H1 (cell line): ENCODE measurements around the gene SMAGP. TPM values are rescaled to one million over a fixed set of nuclear protein-coding genes. Genes with fewer than 3 reads are reported as not detected.

Experiments used
- CTCF ChIA-PET: fragments of 300-600 bp; sonication (Branson Sonifier 250); formaldehyde crosslinking; loops from one replicate; lab custom pipeline; 2021; ENCODE audit not compliant: partially characterized antibody; lab: Charles Lee
- POLR2A ChIA-PET: fragments of 300-600 bp; sonication (Branson Sonifier 250); formaldehyde crosslinking; loops from one replicate; lab custom pipeline; 2021; ENCODE audit warnings: inconsistent platforms; ENCODE audit not compliant: partially characterized antibody; lab: Charles Lee
- DNase-seq, 2 experiments: peaks; one replicate each; pipeline versions ENCODE4 v3.0.0 to v3.0.0-alpha.2; 2010 to 2022; ENCODE audit warnings: low spot score in 2 of 2, low read depth in 1 of 2, mixed read lengths in 1 of 2
- FAIRE-seq: peaks from 2 replicates; lab custom pipeline; 2011; peaks lifted over from hg19 to GRCh38; lab: Jason Lieb, UNC
- H2AFZ ChIP-seq: 2 replicates; pipeline ENCODE4 v1.8.1; 2012; ENCODE audit warnings: low read length, inconsistent platforms
- H2AK5ac ChIP-seq: 2 replicates; pipeline ENCODE4 v1.6.1; 2013; ENCODE audit warnings: low read depth, low read length
- H2BK120ac ChIP-seq: replicated peaks from 2 replicates; pipeline ENCODE3; 2013; ENCODE audit warnings: low read depth, low read length, inconsistent platforms
- H2BK12ac ChIP-seq: 2 replicates; pipeline ENCODE4 v1.6.1; 2013; ENCODE audit warnings: low read depth, low read length
- H2BK15ac ChIP-seq: 2 replicates; pipeline ENCODE4 v1.6.1; 2013; ENCODE audit warnings: low read length
- H2BK20ac ChIP-seq: 2 replicates; pipeline ENCODE4 v1.6.1; 2013; ENCODE audit warnings: low read length
- H2BK5ac ChIP-seq: 2 replicates; pipeline ENCODE4 v1.6.1; 2013; ENCODE audit warnings: low read depth, low read length
- H3K14ac ChIP-seq: 2 replicates; pipeline ENCODE4 v1.6.1; 2013; ENCODE audit warnings: inconsistent platforms; ENCODE audit not compliant: insufficient read length
- H3K18ac ChIP-seq: 2 replicates; pipeline ENCODE4 v1.6.1; 2013; ENCODE audit warnings: low read length; ENCODE audit errors: extremely low read depth
- H3K23ac ChIP-seq: 2 replicates; pipeline ENCODE4 v1.6.1; 2013; ENCODE audit warnings: inconsistent platforms; ENCODE audit not compliant: insufficient read length
- H3K23me2 ChIP-seq: 2 replicates; pipeline ENCODE4 v1.6.1; 2013; ENCODE audit warnings: low read depth, low read length
- H3K27ac ChIP-seq: 2 replicates; pipeline ENCODE4 v1.6.1; 2011; ENCODE audit warnings: low read depth, low read length, inconsistent platforms
- H3K27me3 ChIP-seq, 4 experiments: replicated peaks in 1 of 4; 1 replicate in 1 of 4; 2 replicates in 3 of 4; pipeline versions ENCODE4 v1.6.1 to v1.8.1; 2011 to 2013; ENCODE audit warnings: low read length in 3 of 4, mild to moderate bottlenecking in 3 of 4, inconsistent platforms in 2 of 4, mixed read lengths in 2 of 4, moderate library complexity in 1 of 4; ENCODE audit not compliant: control insufficient read depth in 3 of 4, insufficient read depth in 3 of 4; ENCODE audit errors: extremely low read depth in 1 of 4
- H3K36me3 ChIP-seq, 4 experiments: 2 replicates each; pipeline versions ENCODE4 v1.6.1 to v1.8.1; 2011 to 2013; ENCODE audit warnings: mild to moderate bottlenecking in 4 of 4, low read length in 3 of 4, moderate library complexity in 2 of 4, control low read depth in 1 of 4, inconsistent platforms in 1 of 4; ENCODE audit not compliant: insufficient read depth in 4 of 4, control insufficient read depth in 2 of 4
- H3K4ac ChIP-seq: replicated peaks from 2 replicates; pipeline ENCODE3; 2013; ENCODE audit warnings: low read length, low read depth, mixed read lengths, inconsistent platforms; ENCODE audit not compliant: insufficient read length
- H3K4me1 ChIP-seq, 4 experiments: replicated peaks in 1 of 4; 1 replicate in 1 of 4; 2 replicates in 3 of 4; pipeline versions ENCODE4 v1.6.1 to v1.8.1; 2011 to 2013; ENCODE audit warnings: low read length in 3 of 4, inconsistent platforms in 2 of 4, mixed read lengths in 1 of 4; ENCODE audit not compliant: insufficient read depth in 4 of 4, control insufficient read depth in 3 of 4
- H3K4me2 ChIP-seq, 2 experiments: 2 replicates each; pipeline versions ENCODE4 v1.6.1 to v1.8.1; 2011 to 2013; ENCODE audit warnings: low read depth in 2 of 2, low read length in 2 of 2, control low read depth in 1 of 2, inconsistent platforms in 1 of 2, mild to moderate bottlenecking in 1 of 2; ENCODE audit not compliant: insufficient read depth in 1 of 2
- H3K4me3 ChIP-seq, 4 experiments: fragments of 200-600, 300-600 bp in 1 of 4; sonication (generic), shearing (Covaris generic), sonication (Bioruptor Twin) in 1 of 4; 2 replicates each; pipeline versions ENCODE4 v1.5.1 to v1.8.1; 2011 to 2016; ENCODE audit warnings: low read length in 4 of 4, low read depth in 3 of 4, control low read depth in 2 of 4, inconsistent platforms in 2 of 4, mild to moderate bottlenecking in 2 of 4, mixed read lengths in 1 of 4, moderate library complexity in 1 of 4; ENCODE audit not compliant: insufficient read depth in 2 of 4; ENCODE audit errors: extremely low read depth in 1 of 4
- H3K56ac ChIP-seq: replicated peaks from 2 replicates; pipeline ENCODE3; 2013; ENCODE audit warnings: low read depth, mild to moderate bottlenecking, mixed read lengths, low read length, inconsistent platforms; ENCODE audit not compliant: insufficient read length
- H3K79me1 ChIP-seq: 2 replicates; pipeline ENCODE4 v1.6.1; 2013; ENCODE audit warnings: low read depth, low read length, control low read depth
- H3K79me2 ChIP-seq, 2 experiments: 2 replicates each; pipeline versions ENCODE4 v1.6.1 to v1.8.1; 2012 to 2013; ENCODE audit warnings: low read length in 2 of 2, mild to moderate bottlenecking in 2 of 2, inconsistent platforms in 1 of 2; ENCODE audit not compliant: insufficient read depth in 2 of 2, control insufficient read depth in 1 of 2
- H3K9ac ChIP-seq, 4 experiments: replicated peaks in 1 of 4; 1 replicate in 1 of 4; 2 replicates in 3 of 4; pipeline versions ENCODE4 v1.6.1 to v1.8.1; 2011 to 2013; ENCODE audit warnings: low read depth in 3 of 4, low read length in 3 of 4, control low read depth in 2 of 4, mild to moderate bottlenecking in 2 of 4, moderate library complexity in 2 of 4, inconsistent platforms in 1 of 4; ENCODE audit errors: extremely low read depth in 1 of 4
- H3K9me3 ChIP-seq, 2 experiments: 2 replicates each; pipeline versions ENCODE4 v1.6.1 to v1.8.1; 2012 to 2013; ENCODE audit warnings: mild to moderate bottlenecking in 2 of 2, moderate library complexity in 2 of 2, control low read depth in 1 of 2, inconsistent platforms in 1 of 2, low read depth in 1 of 2, low read length in 1 of 2, mixed read lengths in 1 of 2; ENCODE audit not compliant: insufficient read depth in 2 of 2
- H4K20me1 ChIP-seq, 2 experiments: replicated peaks in 1 of 2; 2 replicates each; pipeline versions ENCODE3 to v1.8.1; 2011 to 2013; ENCODE audit warnings: inconsistent platforms in 2 of 2, low read length in 2 of 2, mild to moderate bottlenecking in 1 of 2; ENCODE audit not compliant: insufficient read depth in 2 of 2, control insufficient read depth in 1 of 2
- H4K5ac ChIP-seq: 2 replicates; pipeline ENCODE4 v1.6.1; 2013; ENCODE audit warnings: low read length, low read depth, mixed read lengths, inconsistent platforms; ENCODE audit not compliant: insufficient read length
- H4K8ac ChIP-seq: 2 replicates; pipeline ENCODE4 v1.8.0; 2013; ENCODE audit warnings: mild to moderate bottlenecking, moderate library complexity, low read length, inconsistent platforms; ENCODE audit not compliant: insufficient read depth; ENCODE audit errors: extremely low read depth
- H4K91ac ChIP-seq: replicated peaks from 2 replicates; pipeline ENCODE3; 2013; ENCODE audit warnings: low read length, mixed read lengths, inconsistent platforms; ENCODE audit not compliant: insufficient read length
- CBX5 ChIP-seq: fragments of 300-800, 300-1000 bp; sonication (generic); IDR thresholded peaks from 2 replicates; pipeline ENCODE4 v1.7.1; 2016; ENCODE audit warnings: antibody characterized with exemption, low read length, low read depth
- CEBPB ChIP-seq: IDR thresholded peaks from 2 replicates; pipeline ENCODE4 v1.6.1; 2012; ENCODE audit warnings: low read depth, low read length
- CHD1 ChIP-seq: IDR thresholded peaks from 2 replicates; pipeline ENCODE4 v1.6.1; 2012; ENCODE audit warnings: low read depth, low read length, improper control_type of control experiment
- CREB1 ChIP-seq: IDR thresholded peaks from 2 replicates; pipeline ENCODE4 v1.6.1; 2012; ENCODE audit warnings: inconsistent platforms
- EGR1 ChIP-seq: IDR thresholded peaks from 2 replicates; pipeline ENCODE4 v1.6.1; 2011; ENCODE audit warnings: low read depth, low read length, borderline replicate concordance
- EZH2 ChIP-seq: fragments of 200-600 bp; sonication (generic); IDR thresholded peaks from 2 replicates; pipeline ENCODE4 v1.7.1; 2012; ENCODE audit warnings: low read depth, mild to moderate bottlenecking, moderate library complexity, low read length, inconsistent platforms; ENCODE audit not compliant: severe bottlenecking
- FOSL1 ChIP-seq: IDR thresholded peaks from 2 replicates; pipeline ENCODE4 v1.6.1; 2011; ENCODE audit warnings: mild to moderate bottlenecking, low read depth, low read length, moderate library complexity; ENCODE audit not compliant: insufficient read depth
- KDM1A ChIP-seq: fragments of 200-600, 300-600 bp; sonication (generic); IDR thresholded peaks from 2 replicates; pipeline ENCODE4 v1.7.1; 2016; ENCODE audit warnings: mild to moderate bottlenecking, low read length, borderline replicate concordance
- KDM5A ChIP-seq: fragments of 200-600 bp; IDR thresholded peaks from 2 replicates; pipeline ENCODE4 v1.7.1; 2012; ENCODE audit warnings: mild to moderate bottlenecking, low read length, inconsistent platforms, mixed read lengths
- POLR2AphosphoS5 ChIP-seq: IDR thresholded peaks from 2 replicates; pipeline ENCODE4 v1.6.1; 2011; ENCODE audit warnings: low read depth, low read length
- SP1 ChIP-seq: IDR thresholded peaks from 2 replicates; pipeline ENCODE4 v1.6.1; 2011; ENCODE audit warnings: low read depth, low read length
- SP2 ChIP-seq: IDR thresholded peaks from 2 replicates; pipeline ENCODE4 v1.6.1; 2012; ENCODE audit warnings: mild to moderate bottlenecking, low read length, inconsistent platforms
- SUZ12 ChIP-seq: fragments of 200-600 bp; sonication (generic); IDR thresholded peaks from 2 replicates; pipeline ENCODE4 v1.6.1; 2012; ENCODE audit warnings: mild to moderate bottlenecking, inconsistent platforms, low read length, moderate library complexity, mixed read lengths
- TBP ChIP-seq: IDR thresholded peaks from 2 replicates; pipeline ENCODE4 v1.6.1; 2011; ENCODE audit warnings: low read depth, low read length, improper control_type of control experiment
- WGBS, 2 experiments: shearing (Covaris generic) in 1 of 2; methylation state at CpG; one replicate each; pipeline versions ENCODE4 v1.1.6 to v1.1.7; 2013 to 2015; ENCODE audit warnings: low lambda C conversion rate in 2 of 2, mixed read lengths in 2 of 2, inconsistent platforms in 1 of 2, low coverage in 1 of 2, missing lambda C conversion rate in 1 of 2; ENCODE audit not compliant: insufficient replicate concordance in 2 of 2, insufficient coverage in 1 of 2, insufficient read length in 1 of 2; ENCODE audit errors: extremely low coverage in 1 of 2, missing lambda C conversion rate in 1 of 2; 5-methylcytosine and 5-hydroxymethylcytosine counted together
- polyA plus RNA-seq, 7 experiments: library from polyadenylated mRNA; depleted of rRNA in 3 of 7; stranded (reverse) in 5 of 7; unstranded in 2 of 7; fragments of >200 nt in 5 of 7; fragments of 200-250 nt in 2 of 7; gene quantifications; 1 replicate in 5 of 7; 2 replicates in 1 of 7; 4 replicates in 1 of 7; pipeline versions ENCODE4 v1.2.1 to v1.2.3, GENCODE V29; 2011 to 2013; ENCODE audit warnings: missing spikeins in 2 of 7, mixed read lengths in 2 of 7
- total RNA-seq: library from RNA; stranded (reverse); fragmentation: NEBNext Ultra II Directional; extraction: Animal tissue kit (Norgen Biotek cat#: 25700); gene quantifications from 2 replicates; pipeline ENCODE4 v1.2.1, GENCODE V29; 2021
- TF ChIP-seq, protein P1 (sequence below): IDR thresholded peaks from 2 replicates; pipeline ENCODE4 v1.6.1; 2011; ENCODE audit warnings: low read depth, mild to moderate bottlenecking, low read length; ENCODE audit not compliant: insufficient read depth

The SMAGP gene
- total and polyA plus RNA-seq, 2 of the 8 experiments (the other 6 are each of a cell fraction or from before 2014, with no cell fraction given), result 9.4 to 12.7 TPM

DNA sequence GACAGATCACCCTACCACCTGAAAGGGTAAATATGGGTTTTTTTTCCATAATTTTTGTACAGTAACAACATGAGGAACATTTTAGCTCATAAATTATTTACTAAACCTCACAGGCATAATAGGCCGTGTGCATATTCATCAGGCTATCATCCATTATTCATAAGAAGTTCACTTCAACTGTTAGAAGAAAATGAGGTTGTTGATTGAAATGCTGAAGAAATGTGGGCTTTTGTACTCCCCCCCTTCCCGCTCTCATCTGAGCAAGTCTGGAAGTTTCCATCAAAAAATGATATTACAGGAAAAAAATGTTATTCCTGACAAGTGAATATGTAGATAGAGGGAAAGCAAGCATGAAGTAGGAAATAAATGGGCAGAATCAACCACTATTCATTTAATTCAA is 44.4 kb downstream of the SMAGP start:
- Histone ChIP-seq H3K18ac (no peak overlapping the region), H3K36me3 (peaks cover 0 to 3% (median 0%) of the 10 kb centered on the region in 4 experiments; a peak in 1 of 8 replicates), H4K8ac (no peak overlapping the region), H4K20me1 (no peaks in the 10 kb centered on the region), H3K79me2 (no peaks in the 10 kb centered on the region), H3K9ac (no peak overlapping the region), H3K4ac (no peak overlapping the region), H2BK20ac (no peak overlapping the region), H3K23ac (no peak overlapping the region), H3K4me3 (no peak overlapping the region), H3K4me1 (no peaks in the 10 kb centered on the region), H2BK12ac (no peak overlapping the region), H3K9me3 (no peaks in the 10 kb centered on the region), H3K23me2 (no peaks in the 10 kb centered on the region), H2BK15ac (no peak overlapping the region), H3K14ac (no peak overlapping the region), H3K56ac (no peak overlapping the region), H2BK5ac (no peak overlapping the region), H2AK5ac (no peak overlapping the region), H3K79me1 (no peaks in the 10 kb centered on the region), H3K4me2 (no peak overlapping the region), H3K27me3 (no peaks in the 10 kb centered on the region), H2AFZ (no peak overlapping the region), H2BK120ac (no peak overlapping the region), H3K27ac (no peak overlapping the region), H4K5ac (no peak overlapping the region), H4K91ac (no peak overlapping the region)
- ChIA-PET CTCF (no interaction called here), POLR2A (interaction anchor here (0.6 kb wide), 1 partner anchor 8 kb away, joined by 3 read pairs; the partner anchor contains the start of gene POU6F1)
- WGBS, 2 experiments, result 82% methylated on average over 2 of the region's 2 CpGs; no CpG with 5 or more reads in 1 of the 2 experiments
- FAIRE-seq (no peak), DNase-seq (no peak)
- TF ChIP-seq TBP (no peak), KDM5A (no peak), FOSL1 (no peak), CREB1 (no peak), SUZ12 (no peak), CBX5 (no peak), EGR1 (no peak), SP1 (no peak), KDM1A (no peak), SP2 (no peak), POLR2AphosphoS5 (no peak), CHD1 (no peak), CEBPB (no peak), EZH2 (no peak)
- TF ChIP-seq, protein P1, sequence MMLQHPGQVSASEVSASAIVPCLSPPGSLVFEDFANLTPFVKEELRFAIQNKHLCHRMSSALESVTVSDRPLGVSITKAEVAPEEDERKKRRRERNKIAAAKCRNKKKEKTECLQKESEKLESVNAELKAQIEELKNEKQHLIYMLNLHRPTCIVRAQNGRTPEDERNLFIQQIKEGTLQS, result no peak
